Activated CD4-positive, alpha-beta T cell treated with anti-CD3 and anti-CD28 coated beads, Interleukin-2, amount 50 U/mL, for 24 hours (primary cell): ENCODE data around the gene NCS1.

Experiments used
- DNase-seq, 2 donors: peaks; one replicate each; pipeline ENCODE4 v3.0.0-alpha.2; 2020; ENCODE audit warnings: low read depth in 1 of 2, low spot score in 1 of 2

NCS1 gene

GRCh38 chr9:130212543-130213297 is 40.5 kb downstream of the NCS1 start:
- no peak for DNase-seq

GRCh38 chr9:130213911-130214761 is 41.9 kb downstream of the NCS1 start:
- DNase-seq, result no peak

GRCh38 chr9:130214776-130215340 is 42.7 kb downstream of the NCS1 start:
- DNase-seq, result no peak

GRCh38 chr9:130215341-130216119 is 43.3 kb downstream of the NCS1 start:
- DNase-seq, result no peak

- DNase-seq, result no peak
Observed at GRCh38 chr9:130217838-130218237, 45.6 kb downstream of the NCS1 start.

DNA sequence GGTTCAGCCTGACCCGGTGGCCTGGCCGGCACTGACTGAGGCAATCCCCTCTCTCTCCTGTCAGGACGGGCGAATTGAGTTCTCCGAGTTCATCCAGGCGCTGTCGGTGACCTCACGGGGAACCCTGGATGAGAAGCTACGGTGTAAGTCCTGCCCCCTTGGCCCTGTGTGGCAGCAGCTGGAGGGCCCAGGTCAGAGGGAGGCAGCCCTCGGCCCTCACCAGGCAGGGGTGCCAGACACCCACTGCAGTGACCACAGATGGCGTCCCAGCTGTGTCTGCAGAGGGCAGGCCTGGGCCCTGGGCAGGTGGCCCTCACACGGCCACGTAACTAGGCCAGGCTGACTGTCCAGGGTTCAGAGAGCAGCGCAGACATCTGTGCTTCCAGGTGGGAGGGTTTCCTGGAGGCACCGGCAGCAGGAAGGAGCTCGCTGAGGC is 47.5 kb downstream of the NCS1 start:
- no peak for DNase-seq

GRCh38 chr9:130220352-130220751 is 48.1 kb downstream of the NCS1 start:
- DNase-seq, result no peak

GRCh38 chr9:130222833-130223232 is 50.6 kb downstream of the NCS1 start:
- DNase-seq, result no peak

- no peak for DNase-seq
Observed at GRCh38 chr9:130225071-130225470, 52.9 kb downstream of the NCS1 start.

DNA sequence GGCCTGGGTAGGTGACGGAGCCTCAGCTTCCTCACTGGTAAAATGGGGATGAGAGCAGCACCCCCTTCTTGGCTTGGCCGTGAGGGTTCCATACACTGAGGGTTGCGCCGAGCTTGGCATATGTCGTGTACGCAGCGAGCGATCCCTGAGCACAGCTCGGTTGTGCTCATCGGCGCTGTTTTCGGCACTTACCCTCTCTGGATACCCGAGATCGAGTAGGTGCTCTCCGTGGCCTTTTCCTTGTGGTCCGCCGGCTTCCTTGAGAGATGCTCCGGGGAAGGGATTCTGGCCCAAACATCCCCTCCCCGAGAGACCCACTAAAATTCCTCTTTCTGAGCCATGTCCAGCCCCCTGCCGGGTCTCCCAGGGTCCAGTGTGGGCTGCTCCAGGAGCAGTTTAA is 53.4 kb downstream of the NCS1 start:
- DNase-seq, result no peak

- DNase-seq, result no peak
Observed at GRCh38 chr9:130226112-130226511, 53.9 kb downstream of the NCS1 start.

DNA sequence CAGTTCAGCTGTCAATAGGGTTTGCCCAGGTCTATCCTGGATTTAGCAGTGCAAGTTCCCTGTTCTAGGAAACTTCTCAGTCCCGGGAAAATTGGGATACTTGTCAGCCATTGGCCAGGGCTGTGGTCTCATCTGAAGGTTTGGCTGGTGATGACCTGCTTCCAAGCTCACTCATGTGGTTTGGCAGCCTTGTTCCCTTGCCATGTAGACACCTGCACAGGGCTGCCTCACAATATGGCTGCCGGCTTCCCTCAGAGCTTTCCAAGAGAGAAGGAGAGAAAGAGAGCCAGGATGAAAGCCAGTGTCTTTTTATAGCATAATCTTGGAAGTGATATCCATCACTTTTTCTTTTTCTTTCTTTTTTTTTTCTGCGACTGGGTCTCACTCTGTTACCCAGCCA is 55.6 kb downstream of the NCS1 start:
- DNase-seq, result no peak

DNA sequence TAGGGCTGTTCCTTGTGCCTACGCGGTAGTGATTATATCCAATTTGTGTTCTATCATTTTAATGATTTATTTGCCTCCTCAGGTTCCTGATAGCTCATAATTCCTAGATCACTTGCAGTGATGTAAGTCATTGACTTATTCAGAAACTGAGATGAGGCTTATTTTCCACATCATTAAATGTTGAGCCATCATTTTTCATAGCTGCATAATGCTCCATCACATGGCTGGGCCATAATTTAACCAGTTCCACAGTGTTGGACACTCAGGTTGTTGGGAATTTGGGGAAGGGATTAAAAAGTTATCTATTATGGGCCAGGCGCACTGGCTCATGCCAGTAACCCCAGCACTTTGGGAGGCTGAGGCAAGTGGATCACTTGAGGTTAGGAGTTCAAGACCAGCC is 57.6 kb downstream of the NCS1 start:
- no peak for DNase-seq

GRCh38 chr9:130230631-130231030 is 58.4 kb downstream of the NCS1 start:
- no peak for DNase-seq

GRCh38 chr9:130232899-130233586 is 60.8 kb downstream of the NCS1 start:
- DNase-seq, result no peak

DNA sequence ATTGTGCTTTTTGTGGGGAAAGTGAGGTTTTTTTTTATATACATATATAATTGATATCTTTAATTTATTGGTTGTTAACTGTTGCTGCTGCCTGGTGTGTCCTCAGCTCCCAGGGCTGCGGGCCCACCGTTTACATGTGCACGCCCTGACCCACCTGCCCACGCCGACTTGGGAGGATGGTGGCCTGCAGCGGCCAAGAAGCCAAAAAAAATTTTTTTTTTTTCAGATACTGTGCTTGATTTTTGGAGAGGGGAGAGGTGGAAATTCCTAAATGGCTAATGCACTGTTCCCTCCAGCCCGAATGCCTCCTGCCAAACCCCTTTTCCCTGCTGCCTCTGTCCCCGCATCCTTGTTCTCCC is 61.4 kb downstream of the NCS1 start:
- no peak for DNase-seq

DNA sequence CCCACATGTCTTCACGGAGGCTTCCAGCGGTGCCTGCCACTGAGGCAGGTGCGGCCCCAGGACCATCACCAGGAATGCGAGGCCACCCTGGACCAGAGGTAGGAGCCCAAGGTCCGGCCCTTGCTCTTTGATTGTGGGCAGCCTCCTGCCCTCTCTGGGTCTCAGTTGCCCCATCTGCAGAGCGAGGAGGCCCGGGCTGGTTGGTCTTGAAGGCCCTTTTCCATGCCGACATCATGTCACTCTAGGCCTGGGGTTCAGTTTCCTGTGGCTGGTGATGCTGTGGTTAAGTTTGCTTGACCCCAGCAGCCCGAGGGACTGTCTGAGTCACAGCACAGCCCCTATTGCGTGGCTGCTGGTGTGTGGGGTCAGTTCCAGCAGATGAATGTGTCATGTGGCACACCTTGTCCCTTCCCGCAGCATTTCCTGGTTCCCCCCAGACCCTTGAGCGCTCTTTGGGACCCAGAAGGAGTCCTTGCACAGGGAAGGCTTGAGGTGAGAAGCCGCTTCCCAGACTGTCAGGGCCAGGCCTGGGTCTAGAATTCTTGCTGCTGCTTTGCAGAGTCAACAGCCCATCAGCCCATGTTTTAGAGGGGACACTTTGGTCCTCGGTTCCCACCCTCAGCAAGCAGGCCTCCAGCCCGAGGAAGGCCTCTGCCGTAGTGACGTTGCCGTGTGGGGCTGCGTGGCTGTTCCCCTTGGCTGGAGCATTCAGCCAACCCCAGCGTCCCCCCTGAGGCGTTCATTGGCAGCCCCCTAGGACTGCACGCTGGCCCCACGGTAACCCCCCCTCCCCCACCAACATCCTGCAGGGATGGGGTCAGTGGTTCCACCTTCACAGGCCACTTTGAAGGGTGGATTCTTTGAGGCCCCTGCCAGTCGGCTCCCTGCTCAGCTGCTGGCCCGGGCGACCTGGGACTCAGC is 62.4 kb downstream of the NCS1 start:
- no peak for DNase-seq

GRCh38 chr9:130235558-130236435 is 63.6 kb downstream of the NCS1 start:
- peak; percentile 56 to 57 for DNase-seq
